Tibial artery (tissue), 4 donors: ENCODE data around the gene ESD.

Experiments used
- DNase-seq, 2 donors: peaks; one replicate each; pipeline ENCODE4 v3.0.0-alpha.2; 2019
- H3K27ac ChIP-seq, 2 donors: fragments of 200-600 bp; sonication (generic) in 1 of 2; 1 replicate in 1 of 2; 2 replicates in 1 of 2; pipeline ENCODE4 v1.5.1; 2018 to 2019; ENCODE audit warnings: mild to moderate bottlenecking in 1 of 2
- H3K27me3 ChIP-seq, 2 donors: fragments of 200-600 bp; sonication (generic) in 1 of 2; one replicate each; pipeline versions ENCODE4 v1.5.1 to v1.6.0; 2016 to 2019
- H3K36me3 ChIP-seq, 3 donors: fragments of 200-600 bp; sonication (generic) in 2 of 3; one replicate each; pipeline ENCODE4 v1.5.1; 2016 to 2019; ENCODE audit warnings: mild to moderate bottlenecking in 2 of 3
- H3K4me1 ChIP-seq, 4 donors: fragments of 200-600 bp; sonication (generic) in 2 of 4; 1 replicate in 3 of 4; 2 replicates in 1 of 4; pipeline ENCODE4 v1.5.1; 2016 to 2019
- H3K4me3 ChIP-seq, 2 donors: fragments of 200-600 bp; sonication (generic) in 1 of 2; 1 replicate in 1 of 2; 2 replicates in 1 of 2; pipeline ENCODE4 v1.5.1; 2018 to 2019; ENCODE audit warnings: mild to moderate bottlenecking in 2 of 2
- H3K9me3 ChIP-seq, 3 donors: fragments of 200-600 bp; sonication (generic) in 1 of 3; one replicate each; pipeline ENCODE4 v1.5.1; 2016 to 2019
- intact Hi-C: fragments of 100-400 bp; cut with DNase I; formaldehyde crosslinking; loops from one replicate; pipeline ENCODE4 v1.15.0; 2023; ENCODE audit warnings: low total_unique reads
- TF ChIP-seq, protein P1 (sequence below), 2 experiments: fragments of 200-600 bp in 1 of 2; fragments of 450-650 bp in 1 of 2; IDR thresholded peaks; one replicate each; pipeline ENCODE4 v1.5.1; 2017 to 2019; ENCODE audit warnings: antibody characterized with exemption in 2 of 2, mild to moderate bottlenecking in 1 of 2, moderate library complexity in 1 of 2

The ESD gene

DNA sequence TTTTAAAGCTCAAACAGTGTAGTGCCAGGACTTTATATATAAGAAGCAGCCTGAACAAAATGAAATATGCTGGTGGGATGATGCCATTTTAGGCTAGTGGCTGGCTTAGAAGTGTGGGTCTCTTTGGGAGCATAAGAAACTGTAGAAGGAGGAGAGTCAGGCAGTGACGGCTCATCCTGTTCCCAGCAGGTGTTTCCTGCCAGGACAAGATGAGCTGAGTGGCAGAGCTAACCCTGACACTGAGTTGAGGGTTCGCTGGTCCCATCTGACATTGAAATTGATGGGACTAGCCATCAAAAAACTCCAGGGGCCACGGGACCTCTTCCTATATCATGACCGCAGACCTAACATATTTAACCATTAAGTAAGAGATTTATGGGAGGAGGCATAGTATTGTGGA is 51.3 kb downstream of the ESD start:
- no peaks in the 10 kb centered on the region for H3K27me3 ChIP-seq
- H3K4me3 ChIP-seq, result no peak overlapping the region
- H3K4me1 ChIP-seq, result no peaks in the 10 kb centered on the region
- TF ChIP-seq, protein P1, sequence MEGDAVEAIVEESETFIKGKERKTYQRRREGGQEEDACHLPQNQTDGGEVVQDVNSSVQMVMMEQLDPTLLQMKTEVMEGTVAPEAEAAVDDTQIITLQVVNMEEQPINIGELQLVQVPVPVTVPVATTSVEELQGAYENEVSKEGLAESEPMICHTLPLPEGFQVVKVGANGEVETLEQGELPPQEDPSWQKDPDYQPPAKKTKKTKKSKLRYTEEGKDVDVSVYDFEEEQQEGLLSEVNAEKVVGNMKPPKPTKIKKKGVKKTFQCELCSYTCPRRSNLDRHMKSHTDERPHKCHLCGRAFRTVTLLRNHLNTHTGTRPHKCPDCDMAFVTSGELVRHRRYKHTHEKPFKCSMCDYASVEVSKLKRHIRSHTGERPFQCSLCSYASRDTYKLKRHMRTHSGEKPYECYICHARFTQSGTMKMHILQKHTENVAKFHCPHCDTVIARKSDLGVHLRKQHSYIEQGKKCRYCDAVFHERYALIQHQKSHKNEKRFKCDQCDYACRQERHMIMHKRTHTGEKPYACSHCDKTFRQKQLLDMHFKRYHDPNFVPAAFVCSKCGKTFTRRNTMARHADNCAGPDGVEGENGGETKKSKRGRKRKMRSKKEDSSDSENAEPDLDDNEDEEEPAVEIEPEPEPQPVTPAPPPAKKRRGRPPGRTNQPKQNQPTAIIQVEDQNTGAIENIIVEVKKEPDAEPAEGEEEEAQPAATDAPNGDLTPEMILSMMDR (IDR thresholded peaks at IDR 0.05), result no peak
- no peaks in the 10 kb centered on the region for H3K9me3 ChIP-seq
- H3K27ac ChIP-seq, result no peak overlapping the region
- DNase-seq, result no peak
- intact Hi-C loops, result no loop called here
- peaks cover 24 to 72% (median 51%) of the 10 kb centered on the region in 3 donors for H3K36me3 ChIP-seq

DNA sequence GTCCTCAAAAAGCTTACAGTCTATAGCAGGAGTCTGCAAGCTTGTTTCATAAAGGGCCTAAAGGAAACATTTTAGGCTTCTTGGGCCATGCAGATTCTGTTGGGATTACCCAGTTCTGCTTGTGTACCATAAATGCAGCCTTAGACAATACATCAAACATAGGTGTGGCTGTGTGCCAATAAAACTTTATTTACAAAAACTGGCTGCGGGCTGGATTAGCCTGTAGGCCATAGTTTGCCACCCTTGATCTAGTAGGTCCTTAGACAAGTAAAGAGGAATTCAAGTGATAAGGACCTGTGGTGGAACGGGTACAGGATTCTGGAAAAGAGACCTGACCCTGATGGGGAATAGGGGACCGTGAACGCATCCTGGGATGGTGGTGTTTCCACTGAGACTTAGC is 51.9 kb downstream of the ESD start:
- Histone ChIP-seq H3K9me3 (no peaks in the 10 kb centered on the region), H3K4me1 (no peaks in the 10 kb centered on the region), H3K27ac (no peak overlapping the region), H3K27me3 (no peaks in the 10 kb centered on the region), H3K4me3 (no peak overlapping the region), H3K36me3 (peaks cover 21 to 66% (median 45%) of the 10 kb centered on the region in 3 donors)
- DNase-seq, result no peak
- TF ChIP-seq, protein P1 (IDR thresholded peaks at IDR 0.05), result no peak
- intact Hi-C loops, result no loop called here

DNA sequence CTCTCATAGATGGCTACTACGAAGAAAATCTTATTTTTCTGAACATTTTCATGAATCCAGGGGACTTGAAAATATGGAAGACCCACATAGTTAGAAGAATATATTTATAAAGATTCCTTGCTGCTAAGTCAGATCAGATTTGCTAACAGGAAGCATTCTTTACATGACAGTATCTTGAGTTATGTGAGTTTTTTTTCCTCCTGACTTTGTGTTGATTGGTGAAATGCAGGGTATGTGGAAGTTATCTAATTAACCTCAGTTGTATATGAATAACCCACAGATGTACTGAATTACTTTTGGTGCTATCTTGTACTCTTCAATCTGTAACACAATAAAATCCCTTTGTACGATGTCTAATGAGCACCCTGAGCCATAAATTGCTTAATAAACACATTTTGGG is 53.8 kb downstream of the ESD start:
- Histone ChIP-seq H3K4me3 (no peak overlapping the region), H3K27me3 (no peaks in the 10 kb centered on the region), H3K36me3 (peaks cover 21 to 54% (median 33%) of the 10 kb centered on the region in 3 donors), H3K4me1 (peaks cover 0 to 2% (median 0%) of the 10 kb centered on the region in 4 donors), H3K27ac (no peak overlapping the region), H3K9me3 (no peaks in the 10 kb centered on the region)
- DNase-seq, result no peak
- intact Hi-C loops, result no loop called here
- TF ChIP-seq, protein P1 (IDR thresholded peaks at IDR 0.05), result no peak

DNA sequence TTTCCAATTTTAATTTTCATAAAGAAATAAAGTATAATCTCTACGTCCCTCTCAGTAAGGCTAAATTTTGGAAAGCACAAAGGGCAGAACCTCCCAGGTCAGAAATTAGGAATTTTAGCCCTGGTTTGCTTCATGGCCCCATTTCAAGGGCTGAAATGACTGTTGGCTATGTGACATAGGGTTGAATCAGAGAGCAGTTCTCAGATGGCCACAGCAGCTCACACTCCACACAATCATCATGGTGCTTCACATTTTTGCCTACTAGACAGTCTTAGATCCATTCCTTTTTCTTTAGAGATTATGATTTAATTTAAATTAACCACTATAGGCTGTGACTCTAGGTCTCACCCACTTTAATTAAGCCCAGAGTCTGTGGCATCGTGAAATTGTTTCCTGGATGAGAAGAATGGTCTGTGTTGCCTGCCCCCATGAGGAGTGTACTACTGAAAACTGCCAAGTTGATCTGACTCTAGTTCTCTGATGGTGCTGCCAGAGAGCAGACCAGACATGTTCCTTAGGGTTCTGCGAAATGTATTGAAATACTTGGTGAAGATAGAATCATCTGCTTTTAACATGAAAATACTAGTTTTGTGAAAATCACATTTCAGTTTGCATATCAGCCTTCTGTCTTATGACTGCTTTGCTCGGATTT is 57.4 kb downstream of the ESD start:
- intact Hi-C loops, result no loop called here
- H3K4me1 ChIP-seq, result peaks cover 0 to 9% (median 0%) of the 10 kb centered on the region in 4 donors
- peaks cover 12 to 40% (median 32%) of the 10 kb centered on the region in 3 donors for H3K36me3 ChIP-seq
- H3K27ac ChIP-seq, result no peak overlapping the region
- no peak for DNase-seq
- H3K9me3 ChIP-seq, result no peaks in the 10 kb centered on the region
- no peaks in the 10 kb centered on the region for H3K27me3 ChIP-seq
- H3K4me3 ChIP-seq, result no peak overlapping the region
- TF ChIP-seq, protein P1 (IDR thresholded peaks at IDR 0.05), result no peak

DNA sequence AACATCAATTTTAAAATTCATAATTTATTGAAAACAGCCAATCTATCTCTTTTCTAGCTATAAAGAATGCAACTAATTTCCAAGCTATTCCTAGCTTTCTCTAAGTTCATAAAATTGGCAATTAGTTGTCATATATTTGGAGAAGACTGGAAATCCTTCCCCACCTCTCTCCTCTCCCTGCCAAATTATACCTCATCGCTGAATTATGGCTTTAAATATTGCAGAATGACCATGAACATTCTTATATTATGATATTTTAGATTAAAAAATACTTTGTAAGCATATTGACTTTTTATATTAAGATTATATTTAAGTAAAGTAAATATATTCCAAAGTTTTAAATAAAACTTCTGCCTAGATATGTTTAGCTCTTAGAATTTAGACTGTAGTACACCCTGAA is 58.2 kb downstream of the ESD start:
- TF ChIP-seq, protein P1 (IDR thresholded peaks at IDR 0.05), result no peak
- intact Hi-C loops, result no loop called here
- Histone ChIP-seq H3K36me3 (peaks cover 8 to 39% (median 32%) of the 10 kb centered on the region in 3 donors), H3K9me3 (no peaks in the 10 kb centered on the region), H3K27me3 (no peaks in the 10 kb centered on the region), H3K27ac (no peak overlapping the region), H3K4me1 (peaks cover 0 to 9% (median 0%) of the 10 kb centered on the region in 4 donors), H3K4me3 (no peak overlapping the region)
- DNase-seq, result no peak
